Measurements from ENCODE around the gene UBE2J2. TPM values are rescaled to one million over a fixed set of nuclear protein-coding genes. Genes with fewer than 3 reads are reported as not detected.
A peak's percentile ranks its signal among the peaks of the same experiment; 100 is the strongest.

The UBE2J2 gene
- total and polyA plus RNA-seq, 2 of the 4 experiments (the other 2 are of a cell fraction) = 20.6 to 67.5 TPM

- peak overlapping the region; percentile 98 for H2AFZ ChIP-seq (replicated peaks; ENCODE audit: low read length, poor library complexity)
- H2AK5ac ChIP-seq (ENCODE audit: low read depth, low read length) = peak overlapping the region; percentile 95
- no peaks in the 10 kb centered on the region for H3K9me3 ChIP-seq (ENCODE audit: control insufficient read depth, insufficient read depth, low read length)
- POLR2A ChIA-PET (ENCODE audit: unreplicated experiment) = no interaction called here
- H3K4me2 ChIP-seq (ENCODE audit: low read depth, low read length) = peak overlapping the region; percentile 96
- H3K4me1 ChIP-seq (ENCODE audit: control insufficient read depth, insufficient read depth, low read length) = peaks cover 38% of the 10 kb centered on the region
- 0% methylated on average over 5 of the region's 31 CpGs; no CpG with 5 or more reads in 1 of the 2 experiments for WGBS, 2 experiments (ENCODE audit: extremely low coverage in 2 of 2, insufficient read length in 1 of 2)
- peak overlapping the region; percentile 87; the same call in 2 of the 3 replicates for H2BK15ac ChIP-seq (ENCODE audit: low read depth, low read length)
- H4K91ac ChIP-seq (ENCODE audit: insufficient read depth, low read depth, low read length) = peak overlapping the region; percentile 80
- no peak for ATAC-seq (ENCODE audit: low read depth)
- dilution Hi-C loops (cut with HindIII; ENCODE audit: low sequenced_read_pairs, unreplicated experiment) = no loop called here
- TF ChIP-seq MXI1 (IDR thresholded peaks at IDR 0.05; ENCODE audit: borderline replicate concordance, low read depth, low read length) = 0 out of 2 replicates have a peak, but pooled peaks have one; percentile 5
- TF ChIP-seq POLR2A (IDR thresholded peaks at IDR 0.05; ENCODE audit: low read depth, low read length) = no peak
- H3K9me1 ChIP-seq (ENCODE audit: insufficient read depth, low read length) = peaks cover 33% of the 10 kb centered on the region
- H3K18ac ChIP-seq (ENCODE audit: low read depth, low read length) = peak overlapping the region; percentile 81
- peak overlapping the region; percentile 44; the same call in 1 of the 2 replicates for H2BK120ac ChIP-seq (ENCODE audit: low read depth, low read length)
- H4K20me1 ChIP-seq (ENCODE audit: insufficient read depth, low read length) = peaks cover 25% of the 10 kb centered on the region
- DNase-seq = no peak
- H3K79me1 ChIP-seq (ENCODE audit: low read depth in 1 of 2, low read length in 2 of 2) = peaks cover 8 to 51% of the 10 kb centered on the region in 2 experiments; a peak in 3 of 4 replicates
- in situ Hi-C loops (cut with MboI; ENCODE audit: low sequenced_read_pairs) = no loop called here
- H3K4ac ChIP-seq (ENCODE audit: low read depth, low read length) = peak overlapping the region; percentile 90
- H3K36me3 ChIP-seq (ENCODE audit: control insufficient read depth, insufficient read depth, low read length) = peaks cover 22% of the 10 kb centered on the region
- H2AK9ac ChIP-seq (replicated peaks; ENCODE audit: low read depth, low read length, poor library complexity) = peak overlapping the region; percentile 99
- H3K14ac ChIP-seq (replicated peaks; ENCODE audit: low read depth, low read length) = peak overlapping the region; percentile 86
- peak overlapping the region; percentile 98 for H3K27ac ChIP-seq (ENCODE audit: insufficient read depth, low read length)
- no TSS peak for BruUV-seq (replicated peaks)
- intact Hi-C loops (cut with micrococcal nuclease) = no loop called here
- H3K27me3 ChIP-seq (ENCODE audit: control insufficient read depth, insufficient read depth, low read length) = no peaks in the 10 kb centered on the region
- H2BK5ac ChIP-seq (ENCODE audit: low read depth, low read length, poor library complexity, severe bottlenecking) = peak overlapping the region; percentile 98
- peak overlapping the region; percentile 71 for H3K4me3 ChIP-seq (ENCODE audit: insufficient read depth, low read depth, low read length)
- H4K8ac ChIP-seq (ENCODE audit: low read depth in 2 of 2, low read length in 2 of 2) = peak overlapping the region; percentile 91 to 96
- peak overlapping the region; percentile 52 for H3K56ac ChIP-seq (ENCODE audit: extremely low read depth, insufficient read depth, low read length)
- CTCF ChIA-PET = no interaction called here
- H3K23ac ChIP-seq (ENCODE audit: low read depth, low read length) = peak overlapping the region; percentile 89
- peak overlapping the region; percentile 98 for H3K9ac ChIP-seq (ENCODE audit: low read depth, low read length)
- no peak overlapping the region for H2BK20ac ChIP-seq (ENCODE audit: low read depth, low read length)
- peak overlapping the region; percentile 66 for H4K5ac ChIP-seq (ENCODE audit: low read depth, low read length)
Measured at GRCh38 chr1:1274299-1274930, 761 bp upstream of the UBE2J2 start.

Measured in IMR-90 (cell line).